Measurements from ENCODE around the gene ACOXL.

ACOXL gene

GRCh38 chr2:111167863-111168162 is 435.4 kb downstream of the ACOXL start:
- no peak for DNase-seq (ENCODE audit: low read depth)

Measured in fibroblast of gingiva (primary cell).